GM18505 (cell line): Measurements from ENCODE around the gene RPTOR.

Source experiments
- ATAC-seq: cut with Tn5 transposase; IDR thresholded peaks from one replicate; pipeline ENCODE4 v1.9.1; 2021; ENCODE audit not compliant: unreplicated experiment
- POLR2A ChIP-seq: IDR thresholded peaks from 4 replicates; pipeline ENCODE4 v1.6.1; 2011; ENCODE audit warnings: borderline replicate concordance; ENCODE audit not compliant: insufficient read depth, insufficient read length; ENCODE audit errors: extremely low read depth

RPTOR gene

GRCh38 chr17:80838311-80839025 lies 293.8 kb downstream of the RPTOR start:
- TF ChIP-seq POLR2A, result no peak
- no peak for ATAC-seq

- no peak for ATAC-seq
- no peak for TF ChIP-seq POLR2A
Measured at GRCh38 chr17:80839026-80839345, 294.3 kb downstream of the RPTOR start.

GRCh38 chr17:80839511-80839941 lies 294.9 kb downstream of the RPTOR start:
- no peak for ATAC-seq
- TF ChIP-seq POLR2A, result no peak

- no peak for TF ChIP-seq POLR2A
- ATAC-seq, result no peak
Measured at GRCh38 chr17:80839970-80840369, 295.3 kb downstream of the RPTOR start.

- TF ChIP-seq POLR2A, result no peak
- no peak for ATAC-seq
Measured at GRCh38 chr17:80842456-80843013, 297.9 kb downstream of the RPTOR start.

GRCh38 chr17:80843741-80844156 lies 299.1 kb downstream of the RPTOR start:
- ATAC-seq, result no peak
- TF ChIP-seq POLR2A, result no peak

- ATAC-seq, result no peak
- TF ChIP-seq POLR2A, result no peak
Measured at GRCh38 chr17:80844418-80844990, 299.9 kb downstream of the RPTOR start.

GRCh38 chr17:80845069-80845862 lies 300.6 kb downstream of the RPTOR start:
- no peak for TF ChIP-seq POLR2A
- no peak for ATAC-seq

GRCh38 chr17:80845863-80846671 lies 301.4 kb downstream of the RPTOR start:
- ATAC-seq, result no peak
- no peak for TF ChIP-seq POLR2A

GRCh38 chr17:80846932-80847331 lies 302.3 kb downstream of the RPTOR start:
- ATAC-seq, result no peak
- TF ChIP-seq POLR2A, result no peak

- no peak for TF ChIP-seq POLR2A
- ATAC-seq, result no peak
Measured at GRCh38 chr17:80847496-80848230, 303.0 kb downstream of the RPTOR start.

GRCh38 chr17:80848449-80849102 lies 303.9 kb downstream of the RPTOR start:
- ATAC-seq, result no peak
- TF ChIP-seq POLR2A, result no peak
